ENCODE measurements around the gene DPF3. TPM values are rescaled to one million over a fixed set of nuclear protein-coding genes. Genes with fewer than 3 reads are reported as not detected.
A peak's percentile ranks its signal among the peaks of the same experiment; 100 is the strongest.

Gene DPF3
- total and polyA plus RNA-seq, 4 donors, result 0.17 to 3.9 (median 0.52) TPM

- Histone ChIP-seq H3K9ac (ENCODE audit: insufficient read depth in 1 of 2, low read length in 2 of 2) (no peak overlapping the region), H3K9me3 (ENCODE audit: control insufficient read depth in 4 of 4, insufficient read depth in 3 of 4, low read length in 3 of 4) (peaks cover 0 to 2% (median 0%) of the 10 kb centered on the region in 4 donors), H3K27ac (ENCODE audit: low read depth in 1 of 2, low read length in 1 of 2) (no peak overlapping the region), H3K36me3 (ENCODE audit: control insufficient read depth in 4 of 4, insufficient read depth in 4 of 4, low read length in 4 of 4) (no peaks in the 10 kb centered on the region), H3K4me3 (no peak overlapping the region), H3K27me3 (ENCODE audit: control insufficient read depth in 3 of 3, insufficient read depth in 3 of 3, low read length in 2 of 3) (no peaks in the 10 kb centered on the region), H3K4me1 (ENCODE audit: control insufficient read depth in 5 of 5, insufficient read depth in 5 of 5, low read length in 5 of 5) (peaks cover 0 to 15% (median 0%) of the 10 kb centered on the region in 5 donors)
- no peak for ATAC-seq (ENCODE audit: insufficient read depth, low FRiP score)
- TF ChIP-seq CTCF (IDR thresholded peaks at IDR 0.05; ENCODE audit: control extremely low read depth, extremely low read depth), result no peak
- no peak for DNase-seq
- WGBS, 2 donors, result 71 to 73% methylated on average over 7 of the region's 7 CpGs
Observed at GRCh38 chr14:72863216-72864006, 30.5 kb downstream of the DPF3 start.

DNA sequence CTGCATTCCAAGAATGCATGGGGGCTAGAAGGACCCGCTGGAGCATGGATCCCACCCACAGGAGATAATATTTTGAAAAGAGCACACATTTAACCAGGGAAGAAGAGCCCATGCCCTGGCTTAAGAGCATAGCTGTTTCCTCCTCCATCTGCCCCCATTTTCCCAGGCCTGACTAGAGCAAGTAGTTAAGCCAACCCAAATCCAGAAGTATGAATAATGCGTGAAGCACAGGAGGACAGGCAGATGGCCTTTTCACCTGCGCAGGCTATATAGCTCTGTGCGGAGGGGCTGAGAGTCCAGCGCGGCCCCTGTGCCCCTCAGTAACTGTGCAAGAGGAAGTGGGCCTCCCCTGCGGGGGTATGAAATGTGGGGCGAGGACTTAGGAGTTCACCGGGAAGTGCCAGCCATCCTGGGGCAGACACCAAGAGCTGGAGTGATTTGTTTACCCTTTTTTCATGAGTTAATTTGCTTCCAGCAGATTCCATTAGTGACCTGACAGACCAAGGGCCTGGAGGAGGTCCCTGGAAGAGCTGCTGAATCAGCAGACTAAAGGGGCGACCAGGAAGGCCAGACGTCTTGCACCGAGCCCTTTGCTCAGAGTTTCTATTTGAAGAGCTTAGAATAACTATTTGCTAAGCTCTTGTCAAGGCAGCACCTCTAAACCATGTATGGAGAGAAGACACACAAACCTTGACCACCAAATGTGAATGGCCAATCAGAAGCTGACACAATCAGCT, 37.2 kb downstream of the DPF3 start:
- Histone ChIP-seq H3K27ac (ENCODE audit: low read depth in 1 of 2, low read length in 1 of 2) (peak overlapping the region in 1 of 2 donors; percentile 54), H3K36me3 (ENCODE audit: control insufficient read depth in 4 of 4, insufficient read depth in 4 of 4, low read length in 4 of 4) (no peaks in the 10 kb centered on the region), H3K9ac (ENCODE audit: insufficient read depth in 1 of 2, low read length in 2 of 2) (no peak overlapping the region), H3K4me1 (ENCODE audit: control insufficient read depth in 5 of 5, insufficient read depth in 5 of 5, low read length in 5 of 5) (peaks cover 0 to 18% (median 8%) of the 10 kb centered on the region in 5 donors), H3K9me3 (ENCODE audit: control insufficient read depth in 4 of 4, insufficient read depth in 3 of 4, low read length in 3 of 4) (peaks cover 0 to 2% (median 0%) of the 10 kb centered on the region in 4 donors), H3K4me3 (no peak overlapping the region), H3K27me3 (ENCODE audit: control insufficient read depth in 3 of 3, insufficient read depth in 3 of 3, low read length in 2 of 3) (no peaks in the 10 kb centered on the region)
- DNase-seq (peak in 1 of 3 donors; percentile 23), ATAC-seq (ENCODE audit: insufficient read depth, low FRiP score) (no peak)
- no peak for TF ChIP-seq CTCF (IDR thresholded peaks at IDR 0.05; ENCODE audit: control extremely low read depth, extremely low read depth)
- 63 to 65% methylated on average over 12 of the region's 12 CpGs for WGBS, 2 donors

DNA sequence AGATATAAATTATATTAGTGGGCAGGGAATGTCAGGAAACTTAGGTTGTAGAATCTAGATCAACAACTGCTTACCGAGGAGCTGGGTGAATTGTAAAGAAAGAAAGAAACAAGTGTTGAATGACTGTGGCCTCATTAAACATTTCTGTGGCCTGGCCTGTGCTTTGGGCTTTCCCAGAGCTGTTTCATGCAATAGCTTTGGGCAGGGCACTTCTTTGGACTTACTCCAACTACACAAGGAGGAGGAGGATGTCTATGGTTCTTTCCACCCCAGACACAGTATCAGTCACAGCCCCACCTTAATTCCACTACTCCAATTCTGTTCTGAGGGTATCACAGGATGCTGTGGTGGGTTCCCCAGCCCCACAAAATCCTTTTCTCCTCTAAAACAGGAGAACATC, 38.0 kb downstream of the DPF3 start:
- no peaks in the 10 kb centered on the region for H3K36me3 ChIP-seq (ENCODE audit: control insufficient read depth in 4 of 4, insufficient read depth in 4 of 4, low read length in 4 of 4)
- TF ChIP-seq CTCF (IDR thresholded peaks at IDR 0.05; ENCODE audit: control extremely low read depth, extremely low read depth), result no peak
- H3K4me1 ChIP-seq (ENCODE audit: control insufficient read depth in 5 of 5, insufficient read depth in 5 of 5, low read length in 5 of 5), result peaks cover 0 to 22% (median 8%) of the 10 kb centered on the region in 5 donors
- no peak overlapping the region for H3K9ac ChIP-seq (ENCODE audit: insufficient read depth in 1 of 2, low read length in 2 of 2)
- ATAC-seq (ENCODE audit: insufficient read depth, low FRiP score), result no peak
- H3K27me3 ChIP-seq (ENCODE audit: control insufficient read depth in 3 of 3, insufficient read depth in 3 of 3, low read length in 2 of 3), result no peaks in the 10 kb centered on the region
- peaks cover 0 to 2% (median 0%) of the 10 kb centered on the region in 4 donors for H3K9me3 ChIP-seq (ENCODE audit: control insufficient read depth in 4 of 4, insufficient read depth in 3 of 4, low read length in 3 of 4)
- no peak overlapping the region for H3K4me3 ChIP-seq
- peak overlapping the region in 1 of 2 donors; percentile 54 for H3K27ac ChIP-seq (ENCODE audit: low read depth in 1 of 2, low read length in 1 of 2)
- DNase-seq, result peak in 1 of 3 donors; percentile 8
- 57 to 58% methylated on average over 1 of the region's 1 CpG for WGBS, 2 donors

All from lung (tissue), 12 donors.